ENCODE data around the gene PAPOLB. TPM values are rescaled to one million over a fixed set of nuclear protein-coding genes. Genes with fewer than 3 reads are reported as not detected.
A peak's percentile ranks its signal among the peaks of the same experiment; 100 is the strongest.

PAPOLB gene
- total RNA-seq, 2 donors from 2014 or later, result 0.11 to 0.28 TPM

- no peak for TF ChIP-seq CTCF (IDR thresholded peaks at IDR 0.05)
- Histone ChIP-seq H3K27ac (no peak overlapping the region), H3K9me3 (peaks cover 0 to 15% of the 10 kb centered on the region in 2 donors), H3K4me3 (no peak overlapping the region), H3K36me3 (no peaks in the 10 kb centered on the region), H3K27me3 (no peaks in the 10 kb centered on the region), H3K4me1 (no peaks in the 10 kb centered on the region)
- DNase-seq (ENCODE audit: low spot score), result no peak
Measured at GRCh38 chr7:4851459-4852422, 10.1 kb downstream of the PAPOLB start.

DNA sequence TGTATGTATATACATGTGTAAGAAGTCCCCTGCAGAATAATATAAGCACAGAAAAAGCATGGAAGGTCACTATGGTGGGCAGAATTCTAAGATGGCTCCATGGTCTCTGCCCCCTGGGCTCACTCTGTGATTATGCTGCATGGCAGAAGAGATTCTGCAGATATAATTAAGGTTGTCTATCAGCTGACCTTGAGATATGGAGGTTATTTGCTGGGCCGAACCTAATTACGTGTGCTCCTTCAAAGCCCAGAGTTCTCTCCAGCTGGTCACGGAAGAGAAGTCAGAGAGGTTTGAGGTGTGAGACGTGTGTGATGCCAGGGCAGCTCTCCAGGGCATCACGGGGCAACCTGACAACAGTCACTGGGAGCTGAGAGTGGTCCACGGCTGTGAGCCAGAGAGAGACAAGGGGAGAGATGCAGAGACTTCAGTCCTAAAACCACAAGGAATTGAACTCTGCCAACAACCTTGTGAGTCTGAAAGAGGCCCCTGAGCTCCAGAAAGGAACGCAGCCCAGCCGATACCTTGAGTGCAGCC lies 11.5 kb downstream of the PAPOLB start:
- no peak overlapping the region for H3K4me3 ChIP-seq
- no peaks in the 10 kb centered on the region for H3K4me1 ChIP-seq
- TF ChIP-seq CTCF (IDR thresholded peaks at IDR 0.05), result no peak
- no peaks in the 10 kb centered on the region for H3K27me3 ChIP-seq
- peaks cover 0 to 15% of the 10 kb centered on the region in 2 donors for H3K9me3 ChIP-seq
- H3K36me3 ChIP-seq, result no peaks in the 10 kb centered on the region
- no peak overlapping the region for H3K27ac ChIP-seq
- no peak for DNase-seq (ENCODE audit: low spot score)

DNA sequence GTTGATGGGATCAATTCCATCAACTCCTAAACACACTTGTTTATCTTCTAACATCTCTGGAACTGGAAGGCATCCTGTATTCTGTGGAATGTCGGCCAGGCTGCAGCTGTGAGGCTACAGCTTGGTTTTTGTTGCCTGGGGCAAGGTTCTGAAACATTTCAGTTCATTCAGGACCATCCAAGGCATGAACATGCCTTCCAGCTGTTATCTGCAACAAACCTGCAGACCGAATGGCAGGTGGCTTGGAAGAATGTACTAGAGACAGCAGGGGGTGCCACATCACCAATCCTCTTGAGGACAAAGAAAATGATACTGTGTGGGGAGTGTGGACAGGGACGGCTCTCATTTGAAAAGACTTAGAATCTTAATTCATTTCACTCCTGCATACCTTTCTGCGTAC lies 12.4 kb downstream of the PAPOLB start:
- peak in 1 of 2 donors; percentile 42 for TF ChIP-seq CTCF (IDR thresholded peaks at IDR 0.05)
- DNase-seq (ENCODE audit: low spot score), result no peak

GRCh38 chr7:4845740-4846142 lies 16.1 kb downstream of the PAPOLB start:
- peak; percentile 13 to 47 for TF ChIP-seq CTCF (IDR thresholded peaks at IDR 0.05)
- H3K27me3 ChIP-seq, result no peaks in the 10 kb centered on the region
- peaks cover 0 to under 1% of the 10 kb centered on the region in 2 donors for H3K9me3 ChIP-seq
- peak overlapping the region in 1 of 2 donors; percentile 23 for H3K4me3 ChIP-seq
- H3K36me3 ChIP-seq, result no peaks in the 10 kb centered on the region
- H3K4me1 ChIP-seq, result peaks cover 0 to 10% of the 10 kb centered on the region in 2 donors
- H3K27ac ChIP-seq, result peak overlapping the region; percentile 16 to 39
- peak; percentile 68 for DNase-seq (ENCODE audit: low spot score)

More for the DNA sequence above, 12.4 kb downstream of the PAPOLB start:
- Histone ChIP-seq H3K4me1 (no peaks in the 10 kb centered on the region), H3K9me3 (peaks cover 0 to 15% of the 10 kb centered on the region in 2 donors), H3K36me3 (no peaks in the 10 kb centered on the region), H3K4me3 (no peak overlapping the region), H3K27ac (no peak overlapping the region), H3K27me3 (no peaks in the 10 kb centered on the region)

DNA sequence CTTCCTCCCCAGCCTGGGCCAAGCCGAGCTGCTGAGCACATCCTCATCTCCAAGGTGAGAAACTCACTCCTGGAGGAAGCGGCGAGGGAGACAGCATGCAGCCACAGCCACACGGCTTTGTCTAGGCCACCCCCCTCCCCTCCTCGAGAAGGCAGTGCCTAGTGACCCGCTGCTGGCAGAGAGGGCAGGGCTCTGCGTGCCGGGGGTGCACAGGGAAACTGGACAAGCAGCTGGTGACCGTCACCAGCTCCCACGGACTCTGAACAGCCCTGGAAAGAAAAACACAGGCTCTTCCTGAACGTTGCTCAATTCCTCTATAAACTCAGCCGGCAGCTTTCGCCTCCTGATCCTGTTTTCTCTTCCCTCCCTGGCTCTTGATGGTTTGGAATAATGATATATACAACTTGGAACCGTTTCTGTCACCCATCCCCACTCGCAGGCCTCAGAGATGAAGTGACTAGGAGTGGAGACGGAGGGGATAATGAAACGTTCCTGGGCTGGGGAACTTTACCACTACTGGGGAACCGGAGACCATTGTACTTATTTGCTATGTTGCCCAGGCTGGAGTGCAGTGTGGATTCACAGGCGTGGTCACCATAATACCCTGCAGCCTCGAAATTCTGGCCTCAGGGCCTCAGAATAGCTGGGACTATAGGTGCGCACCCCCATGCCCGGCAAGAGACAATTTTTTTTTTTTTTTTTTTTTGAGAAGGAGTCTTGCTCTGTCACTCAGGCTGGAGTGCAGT lies 19.3 kb downstream of the PAPOLB start:
- no peak for DNase-seq (ENCODE audit: low spot score)

More for the DNA sequence above, 19.3 kb downstream of the PAPOLB start:
- Histone ChIP-seq H3K9me3 (no peaks in the 10 kb centered on the region), H3K4me3 (no peak overlapping the region), H3K27ac (peak overlapping the region; percentile 44 to 49), H3K27me3 (no peaks in the 10 kb centered on the region), H3K4me1 (peaks cover 0 to 21% of the 10 kb centered on the region in 2 donors), H3K36me3 (no peaks in the 10 kb centered on the region)
- TF ChIP-seq CTCF (IDR thresholded peaks at IDR 0.05), result no peak

Data from right atrium auricular region (tissue), 2 donors.